Pancreas (tissue), 10 donors: ENCODE data around the gene MYO15A. TPM values are rescaled to one million over a fixed set of nuclear protein-coding genes. Genes with fewer than 3 reads are reported as not detected.
A peak's percentile ranks its signal among the peaks of the same experiment; 100 is the strongest.

Experiments
- ATAC-seq, 4 donors: fragments of 200-7000 bp; cut with Tn5 transposase; one replicate each; pipeline versions ENCODE4 v1.8.0 to v1.9.1; 2020; ENCODE audit warnings: mild to moderate bottlenecking in 4 of 4, moderate library complexity in 4 of 4
- DNase-seq, 6 donors: peaks; one replicate each; pipeline ENCODE4 v3.0.0-alpha.2; 2020
- FAIRE-seq: peaks from 2 replicates; lab custom pipeline; 2012; peaks lifted over from hg19 to GRCh38; lab: Jason Lieb, UNC
- H3K27ac ChIP-seq, 4 donors: fragments of 200-600 bp; sonication (generic); 1 replicate in 3 of 4; 2 replicates in 1 of 4; pipeline versions ENCODE4 v1.5.0 to v1.8.0; 2020
- H3K27me3 ChIP-seq, 4 donors: fragments of 200-600 bp; one replicate each; pipeline ENCODE4 v1.8.0; 2021
- H3K36me3 ChIP-seq, 3 donors: fragments of 200-600 bp; sonication (generic) in 1 of 3; one replicate each; pipeline versions ENCODE4 v1.5.0 to v1.8.0; 2020 to 2021
- H3K4me1 ChIP-seq, 3 donors: fragments of 200-600 bp; one replicate each; pipeline ENCODE4 v1.8.0; 2021
- H3K4me3 ChIP-seq, 4 donors: fragments of 200-600 bp; sonication (generic) in 2 of 4; one replicate each; pipeline versions ENCODE4 v1.5.0 to v1.8.0; 2020 to 2021
- H3K9me3 ChIP-seq, 4 donors: fragments of 200-600 bp; one replicate each; pipeline ENCODE4 v1.8.0; 2021
- CTCF ChIP-seq, 4 donors: fragments of 200-600 bp; sonication (generic) in 3 of 4; IDR thresholded peaks; one replicate each; pipeline versions ENCODE4 v1.5.0 to v1.8.0; 2021; ENCODE audit warnings: antibody characterized with exemption in 4 of 4
- WGBS, 2 donors: extraction: QIAGEN DNeasy Blood & Tissue Kit; methylation state at CpG; one replicate each; pipeline ENCODE4 v1.1.7; 2013; 5-methylcytosine and 5-hydroxymethylcytosine counted together
- intact Hi-C, 3 donors: fragments of 100-400 bp; cut with DNase I; formaldehyde crosslinking; loops; one replicate each; pipeline versions ENCODE4 v1.11.1 to v1.14.2; 2022
- polyA plus RNA-seq, 2 donors: library from polyadenylated mRNA; stranded (reverse); fragments of 200-250 nt; gene quantifications; one replicate each; pipeline ENCODE4 v1.2.3, GENCODE V29; 2013
- total RNA-seq, 6 donors: library from RNA; stranded (reverse); fragmentation: NEBNext Ultra II Directional in 4 of 6; extraction: Animal tissue kit (Norgen Biotek cat#: 25700) in 4 of 6; gene quantifications; one replicate each; pipeline versions ENCODE4 v1.2.1 to v1.2.4, GENCODE V29; 2021 to 2023
- donor health status: healthy with polysubstance abuse.
- donor health status: DM: no; HTN: no; CAD: no; lungs with moderate emphysema.
- donor health status: DM: no; HTN: no; CAD: no.
- donor health status: control.
- donor health status: control.
- donor health status: Bipolar disorder and iron deficiency.
- donor health status: DM: yes; HTN: yes; CAD: no.
- donor health status: DM: no; HTN: no; CAD: no.
- donor health status: DM: no; HTN: no; CAD: no.
- donor health status: DM: yes; HTN: yes; CAD: no.

MYO15A gene
- total and polyA plus RNA-seq, 8 donors: 0.13 to 4.9 (median 0.87) TPM

DNA sequence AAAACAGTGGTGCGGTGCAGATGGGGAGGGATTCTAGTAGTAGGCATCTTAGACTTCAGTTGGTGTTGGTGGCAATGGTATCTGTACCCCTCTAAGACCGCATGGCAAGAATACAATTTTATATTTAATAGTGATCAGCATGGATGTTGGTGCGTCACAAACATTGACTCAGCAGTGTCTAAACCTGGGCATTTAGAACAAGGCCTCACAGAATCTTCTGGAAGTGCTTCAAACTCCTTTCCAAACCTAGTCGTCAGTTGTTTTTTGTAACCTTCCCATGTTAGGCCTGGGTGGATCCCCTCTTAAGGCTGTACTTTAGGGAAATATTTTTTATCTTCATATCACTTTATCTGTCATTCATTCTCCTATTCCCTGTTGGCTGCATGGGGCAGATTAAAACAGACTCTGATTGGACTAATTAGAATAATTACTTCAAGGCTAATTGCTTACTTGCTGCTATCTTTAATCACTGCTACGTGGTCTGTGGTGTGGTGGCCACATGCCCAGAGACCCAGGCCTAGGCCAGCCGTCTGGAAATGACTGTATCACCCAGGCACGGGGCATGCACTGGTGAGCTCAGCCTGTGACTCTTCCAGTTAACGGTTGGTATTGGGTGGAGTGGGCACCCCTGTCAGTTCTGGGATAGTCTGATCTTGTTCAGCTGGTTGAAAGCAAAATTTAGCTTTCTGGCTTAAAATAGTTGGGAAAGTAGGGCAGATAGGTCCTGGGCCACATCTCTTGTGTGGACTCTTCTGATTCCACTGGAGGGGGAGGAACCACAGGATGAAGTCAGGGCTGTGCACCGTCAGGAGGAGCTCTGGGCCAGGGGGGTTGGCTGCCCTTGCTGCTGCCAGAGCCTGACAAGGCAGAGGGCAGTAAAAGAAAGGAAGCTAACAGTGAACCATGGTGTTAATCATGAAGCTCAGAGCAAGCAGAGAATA, 79.5 kb downstream of the MYO15A start:
- no peak for TF ChIP-seq CTCF (IDR thresholded peaks at IDR 0.05)
- H3K36me3 ChIP-seq: no peaks in the 10 kb centered on the region
- ATAC-seq (no peak), DNase-seq (no peak), FAIRE-seq (no peak)
- WGBS, 2 donors: 12 to 22% methylated on average over 9 of the region's 9 CpGs
- H3K27me3 ChIP-seq: no peaks in the 10 kb centered on the region
- H3K4me3 ChIP-seq: peak overlapping the region in 3 of 4 donors; percentile 84 to 93 (median 92)
- intact Hi-C loops: no loop called here
- H3K4me1 ChIP-seq: peaks cover 36 to 60% (median 45%) of the 10 kb centered on the region in 3 donors
- H3K27ac ChIP-seq: peak overlapping the region in 2 of 4 donors; percentile 16 to 94
- no peaks in the 10 kb centered on the region for H3K9me3 ChIP-seq

DNA sequence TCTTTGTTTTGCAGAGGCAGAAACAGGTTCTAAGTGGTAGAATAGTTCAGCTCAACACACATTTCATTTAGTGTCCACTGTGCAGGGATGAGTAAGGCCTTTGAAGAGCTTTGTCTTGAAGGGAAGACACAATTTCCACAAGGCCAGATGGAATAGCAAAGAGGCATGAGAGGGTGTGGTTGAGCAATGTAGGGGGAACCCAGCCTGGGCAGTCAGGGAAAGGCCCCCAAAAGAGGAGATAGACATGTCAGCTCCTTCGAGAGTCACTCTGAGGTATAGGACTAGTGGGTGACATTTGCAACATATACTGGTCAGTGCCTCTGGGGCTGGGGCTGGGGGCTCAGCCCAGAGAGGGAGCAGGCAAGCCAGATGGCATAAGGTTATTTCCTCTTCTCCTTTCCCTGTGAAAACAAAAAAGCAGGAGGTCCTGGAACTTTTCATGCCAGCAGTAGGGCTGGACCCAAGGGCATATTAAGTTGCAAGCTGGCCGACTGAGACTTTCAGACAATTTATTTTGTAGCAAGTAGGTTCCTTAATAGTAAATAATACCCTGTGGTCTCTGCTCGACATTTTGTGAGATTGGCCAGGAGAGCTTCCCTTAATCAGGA, 82.2 kb downstream of the MYO15A start:
- WGBS, 2 donors: 34 to 35% methylated on average over 3 of the region's 3 CpGs
- Histone ChIP-seq H3K36me3 (peaks cover 0 to 8% (median 1%) of the 10 kb centered on the region in 3 donors), H3K27me3 (no peaks in the 10 kb centered on the region), H3K4me1 (peaks cover 36 to 60% (median 45%) of the 10 kb centered on the region in 3 donors), H3K4me3 (no peak overlapping the region), H3K9me3 (no peaks in the 10 kb centered on the region), H3K27ac (peak overlapping the region; percentile 23 to 70 (median 44))
- intact Hi-C loops: no loop called here
- DNase-seq (no peak), ATAC-seq (no peak), FAIRE-seq (no peak)
- TF ChIP-seq CTCF (IDR thresholded peaks at IDR 0.05): no peak

DNA sequence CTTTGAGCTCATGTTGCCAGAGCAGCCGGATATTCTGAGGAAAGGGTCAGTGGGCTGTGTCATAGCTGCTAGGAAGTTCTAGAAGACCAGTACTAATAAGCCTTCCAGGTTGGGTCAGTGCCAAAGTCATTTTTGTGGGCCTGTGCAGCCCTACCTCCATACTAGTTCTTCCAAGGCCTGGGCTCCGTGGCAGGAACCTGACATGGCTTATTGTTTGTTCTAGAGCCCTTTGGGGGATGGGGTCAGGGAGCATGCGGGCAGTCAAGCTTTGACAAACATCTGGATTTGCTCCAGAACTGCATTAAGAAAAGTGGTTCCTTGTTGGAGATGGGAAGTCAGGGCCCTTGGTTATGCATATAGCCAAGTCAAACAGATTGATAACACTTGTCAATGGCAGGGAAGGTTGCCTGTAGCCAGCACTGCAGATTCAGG, 82.7 kb downstream of the MYO15A start:
- peak overlapping the region; percentile 23 to 70 (median 44) for H3K27ac ChIP-seq
- H3K27me3 ChIP-seq: no peaks in the 10 kb centered on the region
- H3K4me3 ChIP-seq: no peak overlapping the region
- intact Hi-C loops: no loop called here
- H3K36me3 ChIP-seq: peaks cover 4 to 13% (median 5%) of the 10 kb centered on the region in 3 donors
- no peaks in the 10 kb centered on the region for H3K9me3 ChIP-seq
- FAIRE-seq: no peak
- TF ChIP-seq CTCF (IDR thresholded peaks at IDR 0.05): no peak
- peaks cover 36 to 57% (median 43%) of the 10 kb centered on the region in 3 donors for H3K4me1 ChIP-seq
- WGBS, 2 donors: 3 to 12% methylated on average over 3 of the region's 3 CpGs
- peak; percentile 76 to 87 (median 80) for ATAC-seq
- peak; percentile 63 to 87 (median 82) for DNase-seq

- no peaks in the 10 kb centered on the region for H3K9me3 ChIP-seq
- peaks cover 36 to 50% (median 40%) of the 10 kb centered on the region in 3 donors for H3K4me1 ChIP-seq
- H3K27ac ChIP-seq: peak overlapping the region in 3 of 4 donors; percentile 13 to 70 (median 57)
- no peak for TF ChIP-seq CTCF (IDR thresholded peaks at IDR 0.05)
- no peak for FAIRE-seq
- DNase-seq: no peak
- ATAC-seq: no peak
- WGBS, 2 donors: 74 to 85% methylated on average over 2 of the region's 2 CpGs
- H3K36me3 ChIP-seq: peaks cover 5 to 21% (median 10%) of the 10 kb centered on the region in 3 donors
- no peak overlapping the region for H3K4me3 ChIP-seq
- no peaks in the 10 kb centered on the region for H3K27me3 ChIP-seq
- intact Hi-C loops: no loop called here
These were observed 83.4 kb downstream of the MYO15A start for GRCh38 chr17:18191967-18192366.
